GM18519 (cell line): ENCODE data around the gene PDXDC1.
"Not testable (repeated sequence)": the region's sequence is repeated elsewhere in the genome, so short reads cannot be mapped to it uniquely, and the experiment has no call there.

Source experiments
- ATAC-seq: cut with Tn5 transposase; IDR thresholded peaks from one replicate; pipeline ENCODE4 v1.9.1; 2021; ENCODE audit warnings: mild to moderate bottlenecking, moderate library complexity; ENCODE audit not compliant: unreplicated experiment, low FRiP score

Gene PDXDC1

DNA sequence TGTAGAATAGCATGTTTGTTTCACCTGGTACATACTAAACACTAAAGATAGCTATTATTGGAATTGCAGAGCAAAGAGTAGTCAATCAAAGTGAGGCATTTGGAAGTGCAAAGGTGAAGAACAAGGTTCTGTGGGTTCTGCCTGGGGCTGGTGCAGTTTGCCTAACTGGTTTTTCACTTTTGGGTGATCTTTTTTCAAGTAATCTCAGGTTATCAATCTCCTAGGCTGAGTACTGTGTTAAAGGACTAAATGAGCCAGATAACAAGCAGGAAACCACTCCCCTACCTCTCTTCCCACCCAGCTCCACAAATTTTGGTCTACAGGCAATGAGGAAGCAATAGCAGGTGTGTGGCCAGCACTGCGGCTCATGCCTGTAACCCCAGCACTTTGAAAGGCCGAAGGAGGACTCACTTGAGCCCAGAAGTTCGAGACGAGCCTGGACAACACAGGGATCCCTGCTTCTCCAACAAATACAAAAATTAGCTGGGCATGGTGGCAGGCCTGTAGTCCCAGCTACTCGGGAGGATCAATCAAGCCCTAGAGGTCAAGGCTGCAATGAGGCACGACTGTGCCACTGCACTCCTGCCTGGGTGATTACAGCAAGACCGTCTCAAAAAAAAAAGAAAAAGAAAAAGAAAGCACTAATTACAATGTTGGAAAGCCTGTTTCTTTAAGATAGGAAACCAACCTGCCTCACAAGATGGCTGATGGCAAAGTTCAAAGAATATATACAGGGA is 83.0 kb downstream of the PDXDC1 start:
- ATAC-seq: no peak

DNA sequence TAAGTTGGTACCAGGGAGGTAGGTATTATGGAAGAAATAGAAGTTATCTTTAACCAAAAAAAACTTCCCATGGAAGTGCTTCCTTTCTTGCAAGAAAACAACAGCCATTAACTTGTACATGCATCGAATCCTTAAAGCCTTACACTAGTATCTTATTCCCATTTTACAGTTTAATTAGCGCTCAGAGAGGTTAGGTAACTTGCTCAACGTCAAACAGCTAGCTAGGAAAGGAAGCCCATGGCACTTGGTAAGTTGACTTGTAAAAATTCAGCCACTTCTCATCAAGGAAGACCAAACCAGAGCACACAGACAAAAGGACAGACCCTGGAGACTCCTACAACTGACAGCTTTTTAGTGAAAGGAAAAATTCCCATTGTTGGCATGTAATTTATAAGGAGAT is 84.5 kb downstream of the PDXDC1 start:
- ATAC-seq: no peak

DNA sequence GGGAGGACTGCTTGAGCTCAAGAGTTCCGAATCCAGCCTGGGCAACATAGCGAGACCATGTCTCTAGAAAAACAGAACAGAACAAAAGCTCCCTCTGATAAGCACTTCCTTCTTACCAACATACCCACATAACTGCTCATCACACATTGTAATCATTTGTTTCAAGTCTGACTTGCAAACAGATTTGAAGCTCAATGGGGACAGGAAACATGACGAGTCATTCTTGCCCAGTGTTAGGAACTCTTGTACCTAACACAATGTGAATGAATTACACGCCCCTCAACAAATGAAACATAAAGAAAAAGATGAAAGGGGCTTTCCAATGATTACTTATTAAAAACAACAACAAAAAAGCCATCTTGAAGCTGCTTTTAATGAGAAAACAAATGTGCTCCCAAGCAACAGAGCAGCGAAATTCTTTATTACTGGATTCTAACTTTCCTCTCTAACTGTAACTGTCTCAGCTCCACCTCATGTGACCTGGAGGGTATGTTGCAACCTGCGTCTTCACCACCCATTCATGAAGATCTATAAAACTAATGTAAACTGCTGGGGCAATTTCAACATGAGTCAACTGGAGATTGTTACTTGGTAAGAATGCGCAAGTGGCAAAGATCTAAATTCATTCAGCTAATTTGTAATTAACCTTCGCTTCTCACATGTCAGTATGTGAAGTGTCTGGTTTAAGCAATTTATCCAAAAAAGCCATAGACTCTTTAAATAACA is 87.4 kb downstream of the PDXDC1 start:
- not testable (repeated sequence) for ATAC-seq

DNA sequence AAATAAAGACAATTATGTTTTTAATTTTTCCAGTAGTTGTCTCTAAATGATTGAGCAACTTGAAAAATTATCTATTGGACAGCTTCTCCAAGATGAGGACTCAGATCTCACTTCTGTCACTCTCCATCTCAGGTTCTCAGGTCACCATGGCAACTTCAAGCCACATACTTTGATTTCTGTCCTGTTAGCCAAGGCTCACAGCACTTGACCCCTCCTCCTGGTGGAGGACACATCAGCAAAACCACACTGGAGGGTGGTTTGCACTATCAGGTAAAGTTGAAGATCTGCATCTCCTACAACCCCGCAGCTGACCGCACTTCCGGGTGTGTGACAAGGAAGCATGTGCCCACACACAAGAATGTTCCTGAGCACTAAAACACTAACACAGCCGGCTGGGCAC is 91.1 kb downstream of the PDXDC1 start:
- not testable (repeated sequence) for ATAC-seq

DNA sequence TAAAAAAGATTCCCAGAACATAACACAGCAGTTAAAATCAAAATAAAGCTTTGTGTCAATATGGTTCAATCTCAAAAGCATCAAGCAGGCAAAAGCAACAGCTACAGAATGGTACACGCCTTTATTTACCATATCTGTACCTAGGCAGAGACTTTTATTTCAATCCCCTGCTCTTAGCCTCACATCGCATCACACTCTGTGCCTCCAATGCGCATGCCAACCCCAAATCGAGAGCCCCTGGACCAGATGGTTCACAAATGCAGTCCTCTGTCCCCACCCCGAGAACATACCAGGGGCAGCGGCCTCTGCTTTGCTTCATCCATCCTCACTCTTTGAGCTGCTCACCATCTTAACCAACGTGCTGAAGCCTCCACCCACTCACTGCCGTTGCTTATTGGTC is 91.9 kb downstream of the PDXDC1 start:
- not testable (repeated sequence) for ATAC-seq

DNA sequence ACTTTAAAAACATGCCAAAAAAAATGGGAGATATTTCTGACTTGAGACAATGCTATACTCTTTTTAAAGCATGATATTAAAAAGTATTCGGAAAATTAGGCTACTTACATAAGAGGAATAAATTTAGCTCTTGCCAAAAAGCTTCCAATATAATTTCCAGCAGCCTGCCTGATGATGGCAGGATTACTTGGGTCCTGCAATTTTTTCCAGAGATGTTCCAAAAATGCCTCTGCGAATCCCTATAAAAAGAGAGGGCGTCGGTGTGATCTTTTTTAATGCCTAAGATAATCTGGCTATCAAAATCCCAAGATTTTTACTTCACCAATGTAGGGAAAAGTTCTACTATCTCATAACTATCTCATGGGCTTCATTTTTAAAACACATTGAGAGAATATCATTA is 96.2 kb downstream of the PDXDC1 start:
- not testable (repeated sequence) for ATAC-seq

DNA sequence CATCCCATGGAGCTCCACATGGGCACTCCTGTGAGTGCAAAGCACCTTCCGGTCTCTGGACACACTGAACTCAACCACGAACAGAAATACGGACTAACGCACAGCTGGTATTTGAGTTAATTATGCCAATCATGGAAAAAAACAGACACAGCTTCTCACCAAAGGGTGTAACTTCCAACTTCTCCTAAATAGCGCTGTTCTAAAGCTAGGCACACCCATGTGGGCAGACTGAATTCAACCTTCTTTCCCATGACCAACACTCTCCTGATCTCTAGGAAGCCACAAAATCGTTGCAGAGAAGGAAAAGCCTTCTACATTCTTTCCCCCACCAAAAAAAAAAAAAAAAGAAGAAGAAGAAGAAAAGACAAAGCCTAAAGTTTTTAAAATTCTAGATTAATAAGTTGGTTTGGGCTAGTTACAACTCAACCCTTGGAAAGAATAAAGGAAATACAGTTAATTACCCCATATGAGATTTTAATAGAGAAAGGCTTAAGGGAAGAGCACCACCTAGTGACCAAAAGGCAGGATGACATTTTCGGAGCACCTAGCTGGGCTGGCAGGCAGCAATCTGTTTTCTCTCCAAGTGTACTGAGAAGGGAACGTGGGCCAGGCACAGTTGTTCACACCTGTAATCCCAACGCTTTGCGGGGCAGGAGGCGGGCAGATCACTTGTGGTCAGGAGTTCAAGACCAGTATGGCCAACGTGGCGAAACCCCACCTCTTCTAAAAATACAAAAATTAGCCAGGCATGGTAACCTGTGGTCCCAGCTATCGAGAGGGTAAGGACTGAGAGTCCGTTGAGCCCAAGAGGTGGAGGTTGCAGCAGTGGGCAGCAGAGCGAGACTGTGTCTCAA is 97.3 kb downstream of the PDXDC1 start:
- not testable (repeated sequence) for ATAC-seq

DNA sequence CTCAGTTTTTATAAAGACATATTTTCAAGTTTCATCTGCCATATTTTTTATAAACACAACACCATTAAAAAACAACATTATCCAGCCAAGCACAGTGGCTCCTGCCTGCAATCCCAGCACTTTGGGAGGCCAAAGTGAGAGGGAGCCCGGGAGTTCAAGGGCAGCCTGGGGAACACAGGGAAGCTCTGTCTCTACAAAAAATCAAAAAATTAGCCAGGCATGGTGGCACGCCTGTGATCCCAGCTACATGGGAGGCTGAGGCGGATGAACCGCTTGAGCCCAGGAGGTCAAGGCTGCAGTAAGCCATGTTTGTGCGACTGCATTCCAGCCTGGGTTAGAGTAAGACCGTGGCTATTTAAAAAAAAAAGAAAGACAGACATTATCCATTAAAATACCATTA is 98.3 kb downstream of the PDXDC1 start:
- ATAC-seq: no peak

DNA sequence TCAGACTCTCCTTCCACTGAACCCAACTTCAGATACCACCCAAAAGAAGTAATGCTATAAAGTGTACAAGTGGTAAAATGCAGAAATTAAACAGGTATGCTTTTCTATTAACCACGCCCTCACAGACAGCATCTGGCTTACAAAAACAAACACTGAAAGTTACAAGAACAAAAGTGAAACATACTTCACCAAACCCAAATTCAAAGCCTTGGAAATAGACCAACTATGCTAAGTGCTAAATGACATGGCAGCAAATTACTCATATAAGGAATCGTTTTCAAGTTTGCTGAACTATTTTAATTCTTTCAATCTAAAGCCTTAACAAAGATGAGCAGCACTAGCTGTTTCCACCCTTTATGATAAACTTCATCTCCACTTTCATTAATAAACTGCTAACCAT is 101.3 kb downstream of the PDXDC1 start:
- ATAC-seq: not testable (repeated sequence)

DNA sequence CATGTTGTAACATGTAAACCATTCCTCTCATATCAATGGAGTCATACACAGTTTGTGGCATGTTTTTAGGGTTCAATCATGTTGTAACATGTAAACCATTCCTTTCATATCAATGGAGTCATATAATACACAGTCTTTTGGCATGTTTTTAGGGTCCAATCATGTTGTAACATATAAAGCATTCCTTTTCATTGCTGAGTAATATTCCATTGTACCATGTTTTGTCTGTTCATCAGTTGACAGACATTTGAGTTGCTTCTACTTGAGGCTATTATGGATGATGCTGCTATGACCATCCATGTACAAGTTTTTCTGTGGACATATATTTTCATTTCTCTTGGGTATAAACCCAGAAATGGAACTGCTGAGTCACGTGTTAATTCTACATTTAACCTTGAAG is 106.1 kb downstream of the PDXDC1 start:
- ATAC-seq: not testable (repeated sequence)

DNA sequence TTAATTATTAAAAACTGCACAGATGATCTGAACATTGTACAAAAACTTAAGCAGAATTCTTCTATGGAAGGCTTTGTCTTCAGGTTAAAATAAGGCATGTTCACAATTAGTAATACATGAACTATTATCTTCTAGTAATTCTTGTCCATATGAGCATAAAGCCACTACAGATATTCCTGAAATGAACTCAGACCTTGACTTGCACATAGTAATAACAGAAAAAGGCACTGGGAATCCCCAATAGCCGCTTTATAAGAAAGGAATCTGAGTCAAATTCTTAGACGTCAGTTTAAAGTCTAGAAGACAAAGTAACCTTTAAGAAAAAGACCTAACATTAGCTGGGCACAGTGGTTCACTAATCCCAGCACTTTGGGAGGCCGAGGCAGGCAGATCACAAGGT is 108.0 kb downstream of the PDXDC1 start:
- ATAC-seq: not testable (repeated sequence)

DNA sequence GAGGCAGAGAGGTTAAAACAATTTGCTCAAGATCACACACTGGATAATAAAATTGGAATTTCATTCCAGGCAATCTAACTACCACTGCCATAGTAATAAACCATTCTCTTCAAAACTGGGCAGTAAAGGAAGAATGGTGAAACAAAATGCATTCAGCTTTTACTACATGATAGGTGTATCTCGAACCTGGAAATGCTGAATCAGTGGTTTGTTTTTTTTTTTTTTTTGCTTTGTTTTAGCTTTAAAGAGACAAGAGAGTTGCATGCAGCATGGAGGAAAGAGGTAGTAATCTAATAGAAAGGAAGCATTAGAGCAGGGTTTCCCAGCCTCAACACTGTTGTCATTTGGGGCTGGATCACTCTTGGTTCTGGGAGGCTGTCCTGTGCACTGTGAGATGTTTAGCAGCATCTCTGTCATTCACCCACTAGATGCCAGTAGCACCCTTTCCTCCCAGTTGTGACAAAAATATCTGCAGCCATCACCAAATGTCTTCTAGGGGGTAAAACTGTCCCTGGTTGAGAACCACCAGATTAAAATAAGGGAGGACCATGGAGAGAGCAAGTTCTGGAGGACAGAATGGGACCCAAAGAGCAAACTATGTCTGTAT is 115.9 kb downstream of the PDXDC1 start:
- not testable (repeated sequence) for ATAC-seq

DNA sequence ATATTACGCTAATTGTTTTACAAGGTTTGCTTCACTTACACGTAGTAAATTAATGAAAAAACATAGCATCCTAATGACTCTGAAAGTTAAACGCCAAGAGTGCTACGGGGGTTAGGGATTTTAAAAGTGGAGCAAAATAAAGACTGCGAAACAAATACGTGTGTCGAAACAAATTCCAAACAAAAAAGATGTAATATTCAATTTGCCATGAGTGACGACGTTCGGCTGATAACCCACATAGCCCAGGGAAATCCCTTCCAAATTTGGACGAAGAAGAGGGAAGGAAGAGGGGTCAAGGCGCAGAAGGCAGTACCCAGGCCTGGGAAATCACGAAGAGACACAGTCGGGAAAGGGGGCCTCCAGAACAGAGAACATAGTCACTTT is 118.7 kb downstream of the PDXDC1 start:
- not testable (repeated sequence) for ATAC-seq

DNA sequence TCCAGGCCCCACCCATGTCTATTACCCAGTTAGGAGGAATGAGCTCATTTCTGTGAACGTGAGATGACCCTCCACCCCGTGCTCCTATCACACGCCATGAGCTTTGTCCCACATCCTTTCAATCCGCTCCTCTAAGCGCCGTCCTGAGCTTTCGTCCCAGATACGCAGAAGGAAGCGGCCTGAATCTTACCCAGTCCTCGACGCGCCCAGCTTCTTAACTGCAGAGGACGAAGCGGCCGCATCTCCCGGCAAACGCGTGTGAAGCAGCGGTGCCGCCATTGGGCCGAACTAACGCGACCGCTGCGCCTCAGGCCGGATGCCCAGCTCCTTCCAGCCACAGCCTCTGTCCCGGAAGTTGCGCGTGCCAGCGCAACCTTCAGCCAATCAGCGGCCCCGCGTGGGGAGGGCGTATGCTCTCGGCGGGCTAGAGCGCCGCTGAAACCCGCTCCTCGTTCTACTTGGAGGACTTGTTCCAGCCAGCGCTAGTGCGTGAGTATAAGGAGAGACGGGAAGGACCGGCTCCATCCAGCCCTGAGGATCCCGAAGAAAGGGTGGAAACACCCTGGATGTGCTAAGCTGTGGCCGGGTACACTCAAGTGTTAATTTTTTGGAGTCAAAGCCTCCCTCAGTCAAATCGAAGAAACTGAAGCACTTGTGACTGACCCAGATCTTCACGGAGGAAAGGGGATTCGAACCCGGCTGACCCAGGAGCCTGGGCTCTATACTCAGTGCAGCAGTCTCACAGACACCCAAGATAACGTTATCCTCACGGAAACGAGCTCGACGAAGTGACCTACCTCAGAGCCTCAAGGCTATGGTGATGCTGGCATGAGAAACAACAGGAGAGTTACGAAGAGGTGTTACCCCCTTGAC is 119.4 kb downstream of the PDXDC1 start, which contains the start of gene RRN3:
Gene RRN3 (minus strand): TSS at position 318 of the 873 bp plus-strand sequence. CDS start 39 bp downstream, at position 279.
- ATAC-seq: peak; percentile 95

DNA sequence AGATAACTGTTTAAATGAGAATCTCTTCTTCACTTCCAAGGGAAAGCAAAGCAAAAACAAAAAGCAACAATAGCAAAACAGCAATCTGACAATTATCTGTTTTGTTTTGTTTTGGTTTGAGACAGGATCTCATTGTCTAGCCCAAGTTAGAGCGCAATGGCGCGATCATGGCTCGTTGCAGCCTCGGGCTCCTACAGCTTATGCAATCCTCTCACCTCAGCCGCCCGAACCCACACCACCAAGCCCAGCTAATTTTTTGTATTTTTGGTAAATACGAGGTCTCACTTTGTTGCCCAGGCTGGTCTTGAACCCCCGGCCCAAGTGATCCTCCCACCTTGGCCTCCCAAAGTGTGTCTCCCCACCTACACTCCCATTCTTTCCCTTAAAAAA is 121.8 kb downstream of the PDXDC1 start:
- not testable (repeated sequence) for ATAC-seq

DNA sequence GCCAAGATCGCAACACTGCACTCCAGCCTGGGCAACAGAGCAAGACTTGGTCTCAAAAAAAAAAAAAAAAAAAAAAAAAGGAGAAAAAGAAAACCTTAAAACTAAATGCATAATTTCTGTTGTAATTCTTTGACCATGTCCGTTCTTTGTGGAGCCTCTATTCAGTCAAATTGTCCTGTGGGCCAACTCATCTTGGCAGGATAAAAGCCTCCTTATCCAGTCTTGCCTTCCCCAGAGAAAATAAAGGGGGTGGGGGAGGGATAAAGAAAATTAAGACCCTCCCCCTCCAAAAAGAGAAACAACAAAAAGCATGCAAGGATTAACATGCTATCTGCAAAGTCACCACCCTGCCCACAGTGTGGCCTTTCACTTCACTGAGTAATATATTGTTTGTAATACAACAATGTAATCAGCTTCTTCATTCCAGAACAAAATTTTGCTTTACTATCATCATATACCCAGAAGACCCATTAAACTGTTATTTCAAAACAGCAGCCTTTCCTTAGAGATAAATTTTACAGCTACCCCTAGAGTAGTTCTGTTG is 124.6 kb downstream of the PDXDC1 start:
- ATAC-seq: not testable (repeated sequence)

DNA sequence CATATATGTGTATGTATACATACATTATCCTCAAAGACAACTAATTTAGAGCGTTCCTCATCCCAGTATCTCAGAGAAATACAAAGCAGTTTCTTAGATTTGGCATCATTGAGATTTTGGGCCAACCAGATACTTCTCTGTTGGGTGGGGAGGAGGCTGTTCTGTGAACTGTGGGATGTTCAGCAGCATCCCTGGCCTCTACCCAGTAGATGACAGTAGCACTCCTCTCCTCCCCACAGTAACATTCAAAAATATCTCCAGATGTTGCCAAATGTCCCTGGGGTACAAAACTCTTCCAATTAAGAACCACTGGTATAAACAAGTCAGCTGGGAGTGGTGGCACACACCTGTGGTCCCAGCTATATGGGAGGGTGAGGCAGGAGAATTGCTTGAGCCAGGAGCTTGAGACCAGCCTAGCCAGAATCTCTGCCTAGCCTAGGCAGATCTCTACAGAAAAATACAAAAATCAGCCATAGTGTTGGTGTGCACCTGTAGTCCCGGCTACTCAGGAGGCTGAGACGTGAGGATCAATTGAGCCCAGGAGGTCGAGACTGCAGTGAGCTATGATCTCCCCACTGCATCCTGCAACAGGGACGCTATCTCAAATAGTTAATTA is 125.7 kb downstream of the PDXDC1 start:
- ATAC-seq: not testable (repeated sequence)

DNA sequence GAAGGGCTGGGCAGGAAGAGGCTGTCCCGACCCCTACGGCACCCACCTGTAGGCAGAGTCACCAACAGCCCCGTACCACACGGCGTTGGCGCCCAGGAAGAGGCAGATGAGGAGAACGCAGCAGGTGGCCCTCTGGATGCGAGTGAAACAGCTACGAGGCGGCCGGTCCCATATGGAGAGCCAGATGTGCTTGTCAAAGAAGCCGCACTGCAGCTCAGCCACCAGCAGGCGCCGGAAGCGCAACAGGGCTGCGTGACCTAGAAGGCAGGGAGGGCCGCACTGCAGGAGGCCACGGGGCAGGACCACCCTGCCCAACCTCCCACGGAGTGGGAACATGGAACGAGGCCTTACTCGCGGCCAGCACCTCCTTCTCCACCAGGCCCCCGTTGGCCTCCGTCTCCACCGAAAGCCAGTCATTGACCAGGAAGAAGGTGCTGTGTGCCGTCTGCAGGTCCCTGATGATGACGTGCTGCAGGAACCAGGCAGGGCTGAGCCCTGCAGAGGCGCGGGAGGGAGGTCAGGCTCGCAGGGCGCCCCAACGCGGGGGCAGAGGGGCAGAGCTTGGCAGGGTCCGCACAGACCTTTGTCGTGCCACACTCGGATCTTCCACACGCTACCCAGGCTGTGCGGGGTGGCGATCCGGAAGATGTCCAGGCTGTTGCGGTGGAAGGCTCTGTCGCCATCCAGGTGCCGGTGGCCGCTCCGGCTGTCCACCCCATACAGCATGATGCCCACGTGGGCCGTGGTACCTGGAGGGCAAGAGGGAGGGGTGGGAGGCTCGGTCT is 153.0 kb downstream of the PDXDC1 start:
- not testable (repeated sequence) for ATAC-seq
